Measurements from ENCODE around the gene ACAD9. TPM values are rescaled to one million over a fixed set of nuclear protein-coding genes. Genes with fewer than 3 reads are reported as not detected.

The ACAD9 gene
- total and polyA plus RNA-seq, 9 of the 15 experiments (the other 6 are each of a cell fraction or from before 2014, with no cell fraction given), result 10.2 to 32.6 (median 22.8) TPM

DNA sequence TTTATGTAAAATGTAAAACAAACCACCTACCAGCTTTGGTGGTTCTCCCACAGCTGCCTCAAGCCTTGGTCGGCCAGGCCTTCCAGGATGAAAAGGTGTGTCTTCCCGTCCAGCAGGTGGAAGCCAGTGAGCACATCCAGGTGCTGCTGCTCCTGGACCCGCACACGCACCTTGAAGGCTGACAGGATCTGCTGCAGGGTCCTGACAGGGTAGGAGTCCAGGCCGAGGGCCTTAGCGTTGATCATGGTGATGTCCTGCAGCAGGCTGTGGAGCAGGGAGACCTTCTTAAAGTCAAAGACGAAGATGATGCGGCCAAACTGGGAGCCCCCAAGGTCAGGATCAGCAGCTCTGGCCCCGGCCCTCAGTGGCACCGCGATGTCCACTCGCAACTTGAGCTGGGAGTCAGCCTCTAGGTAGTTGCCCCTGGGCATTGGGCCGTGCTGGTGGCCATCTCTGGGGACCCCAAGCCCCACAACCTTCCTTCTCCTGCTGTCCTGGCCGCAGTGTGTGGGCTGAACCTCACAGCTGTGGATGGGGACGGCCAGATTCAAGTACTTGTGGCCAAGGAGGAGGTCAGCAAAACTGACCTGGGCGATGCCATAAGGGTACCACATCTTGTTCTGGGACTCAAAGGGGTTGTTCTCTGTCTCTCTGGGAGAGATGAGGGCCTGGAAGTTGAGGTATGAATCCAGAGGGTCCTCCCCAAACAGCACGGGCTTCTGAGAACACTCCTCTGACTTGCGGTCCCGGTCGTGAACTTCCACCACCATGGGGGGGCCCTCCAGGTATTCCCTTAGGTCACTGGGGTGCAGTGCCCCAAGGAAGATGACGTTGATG is 65.8 kb downstream of the ACAD9 start:
- H3K27me3 ChIP-seq (ENCODE audit: control insufficient read depth in 2 of 2, insufficient read depth in 2 of 2, low read length in 2 of 2), result peaks cover 6 to 27% of the 10 kb centered on the region in 2 experiments; a peak in 4 of 5 replicates
- intact Hi-C loops (cut with micrococcal nuclease) (no loop called here), in situ Hi-C loops (cut with MboI) (no loop called here)
- H3K4me3 ChIP-seq, result no peak overlapping the region
- H3K9ac ChIP-seq (ENCODE audit: insufficient read depth in 1 of 2, low read depth in 2 of 2, low read length in 2 of 2), result no peak overlapping the region
- no peak overlapping the region for H2AFZ ChIP-seq (ENCODE audit: low read depth, low read length)
- FAIRE-seq (no peak), DNase-seq (ENCODE audit: extremely low read depth in 1 of 4, low spot score in 3 of 4) (no peak), ATAC-seq (no peak)
- H3K79me2 ChIP-seq (ENCODE audit: control insufficient read depth, insufficient read depth, low read length), result no peaks in the 10 kb centered on the region
- no peak overlapping the region for H3K27ac ChIP-seq (ENCODE audit: extremely low read depth, low read depth, low read length)
- WGBS (ENCODE audit: insufficient coverage, low coverage, missing lambda C conversion rate), result 9% methylated on average over 18 of the region's 21 CpGs
- H3K9me1 ChIP-seq (ENCODE audit: control insufficient read depth, insufficient read depth, low read length), result no peaks in the 10 kb centered on the region
- BruUV-seq (replicated peaks), result no TSS peak
- no peak overlapping the region for H3K4me2 ChIP-seq (ENCODE audit: insufficient read depth, low read length)
- no peaks in the 10 kb centered on the region for H3K36me3 ChIP-seq (ENCODE audit: control insufficient read depth, insufficient read depth, low read length)
- CTCF ChIA-PET (ENCODE audit: low intra/inter-chr PET ratio), result no interaction called here
- peaks cover 0 to 3% of the 10 kb centered on the region in 2 experiments; a peak in 2 of 5 replicates for H3K4me1 ChIP-seq (replicated peaks in 1 of 2; ENCODE audit: control insufficient read depth in 2 of 2, insufficient read depth in 2 of 2, low read length in 2 of 2)
- no peaks in the 10 kb centered on the region for H3K9me3 ChIP-seq (replicated peaks; ENCODE audit: control insufficient read depth, insufficient read depth, low read depth, low read length)
- H4K20me1 ChIP-seq (replicated peaks; ENCODE audit: control insufficient read depth, insufficient read depth, low read length), result no peaks in the 10 kb centered on the region
- TF ChIP-seq PTBP1 (IDR thresholded peaks at IDR 0.05; ENCODE audit: low read depth, low read length) (no peak), NELFE (IDR thresholded peaks at IDR 0.05; ENCODE audit: insufficient read depth, insufficient read length) (no peak), ZNF583 (CRISPR knock-in tag; IDR thresholded peaks at IDR 0.05) (no peak), PTTG1 (tag; IDR thresholded peaks at IDR 0.05; ENCODE audit: low read depth) (no peak), KLF6 (CRISPR knock-in tag; IDR thresholded peaks at IDR 0.05; ENCODE audit: borderline replicate concordance) (no peak), TFE3 (CRISPR knock-in tag; IDR thresholded peaks at IDR 0.05) (no peak), HMBOX1 (IDR thresholded peaks at IDR 0.05) (no peak)
- TF ChIP-seq, protein P1, sequence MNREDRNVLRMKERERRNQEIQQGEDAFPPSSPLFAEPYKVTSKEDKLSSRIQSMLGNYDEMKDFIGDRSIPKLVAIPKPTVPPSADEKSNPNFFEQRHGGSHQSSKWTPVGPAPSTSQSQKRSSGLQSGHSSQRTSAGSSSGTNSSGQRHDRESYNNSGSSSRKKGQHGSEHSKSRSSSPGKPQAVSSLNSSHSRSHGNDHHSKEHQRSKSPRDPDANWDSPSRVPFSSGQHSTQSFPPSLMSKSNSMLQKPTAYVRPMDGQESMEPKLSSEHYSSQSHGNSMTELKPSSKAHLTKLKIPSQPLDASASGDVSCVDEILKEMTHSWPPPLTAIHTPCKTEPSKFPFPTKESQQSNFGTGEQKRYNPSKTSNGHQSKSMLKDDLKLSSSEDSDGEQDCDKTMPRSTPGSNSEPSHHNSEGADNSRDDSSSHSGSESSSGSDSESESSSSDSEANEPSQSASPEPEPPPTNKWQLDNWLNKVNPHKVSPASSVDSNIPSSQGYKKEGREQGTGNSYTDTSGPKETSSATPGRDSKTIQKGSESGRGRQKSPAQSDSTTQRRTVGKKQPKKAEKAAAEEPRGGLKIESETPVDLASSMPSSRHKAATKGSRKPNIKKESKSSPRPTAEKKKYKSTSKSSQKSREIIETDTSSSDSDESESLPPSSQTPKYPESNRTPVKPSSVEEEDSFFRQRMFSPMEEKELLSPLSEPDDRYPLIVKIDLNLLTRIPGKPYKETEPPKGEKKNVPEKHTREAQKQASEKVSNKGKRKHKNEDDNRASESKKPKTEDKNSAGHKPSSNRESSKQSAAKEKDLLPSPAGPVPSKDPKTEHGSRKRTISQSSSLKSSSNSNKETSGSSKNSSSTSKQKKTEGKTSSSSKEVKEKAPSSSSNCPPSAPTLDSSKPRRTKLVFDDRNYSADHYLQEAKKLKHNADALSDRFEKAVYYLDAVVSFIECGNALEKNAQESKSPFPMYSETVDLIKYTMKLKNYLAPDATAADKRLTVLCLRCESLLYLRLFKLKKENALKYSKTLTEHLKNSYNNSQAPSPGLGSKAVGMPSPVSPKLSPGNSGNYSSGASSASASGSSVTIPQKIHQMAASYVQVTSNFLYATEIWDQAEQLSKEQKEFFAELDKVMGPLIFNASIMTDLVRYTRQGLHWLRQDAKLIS (CRISPR knock-in tag; IDR thresholded peaks at IDR 0.05), result no peak
- POLR2A ChIA-PET, result interaction anchor here (0.9 kb wide), 1 partner anchor 12 kb away, joined by 3 read pairs; no protein-coding TSS in a partner anchor
